HEK293 (cell line): ENCODE results near the gene KRTAP12-4.

Experiments used
- CTCF ChIA-PET: fragments of 350-600 bp; formaldehyde crosslinking; extraction: SDS; loops from one replicate; lab custom pipeline; 2021; ENCODE audit warnings: antibody characterized with exemption; lab: Yijun Ruan, JAX
- POLR2A ChIA-PET: fragments of 300-600 bp; formaldehyde crosslinking; extraction: SDS; loops from one replicate; lab custom pipeline; 2020; ENCODE audit warnings: antibody characterized with exemption, inconsistent platforms; lab: Yijun Ruan, JAX
- H3K27ac ChIP-seq: fragments of 200-500 bp; sonication (Bioruptor generic); 2 replicates; pipeline ENCODE4 v1.5.1; 2014; ENCODE audit warnings: low read depth, low read length, control low read depth, inconsistent platforms; ENCODE audit errors: extremely low read depth
- H3K36me3 ChIP-seq, 2 experiments: fragments of 200-500 bp in 1 of 2; sonication (Bioruptor generic) in 1 of 2; 1 replicate in 1 of 2; 2 replicates in 1 of 2; pipeline ENCODE4 v1.5.1; 2014 to 2017; ENCODE audit warnings: inconsistent platforms in 2 of 2, low read length in 2 of 2; ENCODE audit not compliant: control insufficient read depth in 2 of 2, insufficient read depth in 1 of 2
- H3K4me1 ChIP-seq: fragments of 200-500 bp; sonication (Bioruptor generic); 2 replicates; pipeline ENCODE4 v1.5.1; 2014; ENCODE audit warnings: mild to moderate bottlenecking, low read length, inconsistent platforms; ENCODE audit not compliant: control insufficient read depth, insufficient read depth
- H3K4me3 ChIP-seq: 2 replicates; pipeline ENCODE4 v1.5.1; 2011; ENCODE audit warnings: low read depth, mild to moderate bottlenecking, control low read depth, low read length, moderate library complexity
- H3K9me3 ChIP-seq: fragments of 200-500 bp; sonication (Bioruptor generic); 2 replicates; pipeline ENCODE4 v1.5.1; 2014; ENCODE audit warnings: low read depth, low read length, inconsistent platforms; ENCODE audit not compliant: control insufficient read depth, insufficient read depth
- HOXA7 ChIP-seq: sonication (generic); formaldehyde crosslinking; IDR thresholded peaks from 2 replicates; pipeline ENCODE4 v1.8.1; 2022; ENCODE audit warnings: missing genetic modification reagents, borderline replicate concordance
- SALL2 ChIP-seq: fragments of 450-650 bp; formaldehyde crosslinking; IDR thresholded peaks from 2 replicates; pipeline ENCODE4 v1.5.0; 2017; ENCODE audit warnings: missing biosample characterization, mild to moderate bottlenecking, missing genetic modification characterization, borderline replicate concordance
- SP2 ChIP-seq: fragments of 450-650 bp; formaldehyde crosslinking; IDR thresholded peaks from 2 replicates; pipeline ENCODE4 v1.5.1; 2016; ENCODE audit warnings: missing biosample characterization, missing genetic modification characterization
- YY2 ChIP-seq: fragments of 450-650 bp; formaldehyde crosslinking; IDR thresholded peaks from 2 replicates; pipeline ENCODE4 v1.5.1; 2016; ENCODE audit warnings: missing biosample characterization, missing genetic modification characterization
- ZFP37 ChIP-seq: fragments of 450-650 bp; formaldehyde crosslinking; IDR thresholded peaks from 2 replicates; pipeline ENCODE4 v1.5.1; 2016; ENCODE audit warnings: missing biosample characterization, missing genetic modification characterization
- ZNF155 ChIP-seq: fragments of 450-650 bp; formaldehyde crosslinking; IDR thresholded peaks from 2 replicates; pipeline ENCODE4 v1.5.1; 2016; ENCODE audit warnings: missing biosample characterization, missing genetic modification characterization
- ZNF211 ChIP-seq: fragments of 450-650 bp; formaldehyde crosslinking; IDR thresholded peaks from 2 replicates; pipeline ENCODE4 v1.5.1; 2016; ENCODE audit warnings: low read depth, missing biosample characterization, missing genetic modification characterization
- ZNF555 ChIP-seq: fragments of 450-650 bp; formaldehyde crosslinking; conservative IDR thresholded peaks from 2 replicates; pipeline ENCODE4 v1.5.1; 2017; ENCODE audit warnings: missing biosample characterization, mild to moderate bottlenecking, missing genetic modification characterization, inconsistent platforms
- ZNF610 ChIP-seq: fragments of 450-650 bp; formaldehyde crosslinking; IDR thresholded peaks from 2 replicates; pipeline ENCODE4 v1.5.1; 2016; ENCODE audit warnings: missing biosample characterization, missing genetic modification characterization, borderline replicate concordance
- ZNF658 ChIP-seq: fragments of 450-650 bp; formaldehyde crosslinking; IDR thresholded peaks from 2 replicates; pipeline ENCODE4; 2016; ENCODE audit warnings: missing biosample characterization, missing genetic modification characterization
- ZNF701 ChIP-seq: fragments of 450-650 bp; formaldehyde crosslinking; IDR thresholded peaks from 2 replicates; pipeline ENCODE4 v1.5.1; 2016; ENCODE audit warnings: missing biosample characterization, missing genetic modification characterization
- ZNF747 ChIP-seq: fragments of 450-650 bp; formaldehyde crosslinking; IDR thresholded peaks from 2 replicates; pipeline ENCODE4 v1.5.1; 2016; ENCODE audit warnings: missing biosample characterization, missing genetic modification characterization
- ZNF768 ChIP-seq: fragments of 450-650 bp; formaldehyde crosslinking; IDR thresholded peaks from 2 replicates; pipeline ENCODE4 v1.5.1; 2018; ENCODE audit warnings: missing biosample characterization, mild to moderate bottlenecking, missing genetic modification characterization
- ZNF777 ChIP-seq: fragments of 450-650 bp; formaldehyde crosslinking; IDR thresholded peaks from 2 replicates; pipeline ENCODE4 v1.5.1; 2017; ENCODE audit warnings: missing biosample characterization, missing genetic modification characterization, borderline replicate concordance
- ZNF830 ChIP-seq: fragments of 450-650 bp; IDR thresholded peaks from 2 replicates; pipeline ENCODE4 v1.5.0; 2018; ENCODE audit warnings: missing biosample characterization, missing genetic modification characterization, low read depth, mild to moderate bottlenecking, moderate library complexity
- TF ChIP-seq, protein P1 (sequence below): fragments of 450-650 bp; IDR thresholded peaks from 2 replicates; pipeline ENCODE4 v1.5.1; 2018; ENCODE audit warnings: missing biosample characterization, missing genetic modification characterization
- TF ChIP-seq, protein P2 (sequence below): fragments of 450-650 bp; formaldehyde crosslinking; IDR thresholded peaks from 2 replicates; pipeline ENCODE4 v1.5.1; 2016; ENCODE audit warnings: missing biosample characterization, missing genetic modification characterization
- TF ChIP-seq, protein P3 (sequence below): fragments of 450-650 bp; formaldehyde crosslinking; IDR thresholded peaks from 2 replicates; pipeline ENCODE4 v1.5.1; 2017; ENCODE audit warnings: missing biosample characterization, missing genetic modification characterization
- TF ChIP-seq, protein P4 (sequence below): fragments of 450-650 bp; formaldehyde crosslinking; IDR thresholded peaks from 2 replicates; pipeline ENCODE4 v1.5.1; 2016; ENCODE audit warnings: missing biosample characterization, missing genetic modification characterization
- TF ChIP-seq, protein P5 (sequence below): fragments of 450-650 bp; formaldehyde crosslinking; IDR thresholded peaks from 2 replicates; pipeline ENCODE4 v1.5.1; 2016; ENCODE audit warnings: missing biosample characterization, missing genetic modification characterization
- TF ChIP-seq, protein P6 (sequence below): sonication (generic); formaldehyde crosslinking; IDR thresholded peaks from 2 replicates; pipeline ENCODE4 v1.8.1; 2022; ENCODE audit warnings: mild to moderate bottlenecking, moderate library complexity, missing genetic modification reagents
- TF ChIP-seq, protein P7 (sequence below): IDR thresholded peaks from 2 replicates; pipeline ENCODE4 v1.6.1; 2011; ENCODE audit warnings: mild to moderate bottlenecking, low read depth, low read length, borderline replicate concordance

Gene KRTAP12-4

DNA sequence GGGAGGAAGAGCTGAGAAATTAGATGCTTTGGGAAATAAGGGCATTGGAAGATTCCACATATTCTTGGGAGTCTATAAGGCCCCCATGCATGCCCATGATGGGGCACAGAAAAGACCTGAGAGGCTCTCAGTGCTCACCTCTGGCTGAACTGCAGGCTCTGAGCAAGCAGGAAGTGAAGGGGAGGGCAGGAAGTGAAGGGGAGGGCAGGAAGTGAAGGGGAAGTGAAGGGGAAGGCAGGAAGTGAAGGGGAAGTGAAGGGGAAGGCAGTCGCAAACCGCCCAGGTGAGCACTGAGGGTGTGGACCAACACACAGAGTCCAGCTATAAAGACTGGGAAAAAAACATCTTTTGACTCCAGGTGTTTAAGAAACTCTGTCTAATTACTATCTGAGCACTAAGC, 24.0 kb downstream of the KRTAP12-4 start:
- no peaks in the 10 kb centered on the region for H3K4me1 ChIP-seq
- no peak overlapping the region for H3K27ac ChIP-seq
- ChIA-PET CTCF (no interaction called here), POLR2A (no interaction called here)
- TF ChIP-seq ZNF768 (tag by site-specific recombination): no peak
- TF ChIP-seq, protein P1, sequence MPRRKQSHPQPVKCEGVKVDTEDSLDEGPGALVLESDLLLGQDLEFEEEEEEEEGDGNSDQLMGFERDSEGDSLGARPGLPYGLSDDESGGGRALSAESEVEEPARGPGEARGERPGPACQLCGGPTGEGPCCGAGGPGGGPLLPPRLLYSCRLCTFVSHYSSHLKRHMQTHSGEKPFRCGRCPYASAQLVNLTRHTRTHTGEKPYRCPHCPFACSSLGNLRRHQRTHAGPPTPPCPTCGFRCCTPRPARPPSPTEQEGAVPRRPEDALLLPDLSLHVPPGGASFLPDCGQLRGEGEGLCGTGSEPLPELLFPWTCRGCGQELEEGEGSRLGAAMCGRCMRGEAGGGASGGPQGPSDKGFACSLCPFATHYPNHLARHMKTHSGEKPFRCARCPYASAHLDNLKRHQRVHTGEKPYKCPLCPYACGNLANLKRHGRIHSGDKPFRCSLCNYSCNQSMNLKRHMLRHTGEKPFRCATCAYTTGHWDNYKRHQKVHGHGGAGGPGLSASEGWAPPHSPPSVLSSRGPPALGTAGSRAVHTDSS (tag by site-specific recombination): no peak
- TF ChIP-seq, protein P2, sequence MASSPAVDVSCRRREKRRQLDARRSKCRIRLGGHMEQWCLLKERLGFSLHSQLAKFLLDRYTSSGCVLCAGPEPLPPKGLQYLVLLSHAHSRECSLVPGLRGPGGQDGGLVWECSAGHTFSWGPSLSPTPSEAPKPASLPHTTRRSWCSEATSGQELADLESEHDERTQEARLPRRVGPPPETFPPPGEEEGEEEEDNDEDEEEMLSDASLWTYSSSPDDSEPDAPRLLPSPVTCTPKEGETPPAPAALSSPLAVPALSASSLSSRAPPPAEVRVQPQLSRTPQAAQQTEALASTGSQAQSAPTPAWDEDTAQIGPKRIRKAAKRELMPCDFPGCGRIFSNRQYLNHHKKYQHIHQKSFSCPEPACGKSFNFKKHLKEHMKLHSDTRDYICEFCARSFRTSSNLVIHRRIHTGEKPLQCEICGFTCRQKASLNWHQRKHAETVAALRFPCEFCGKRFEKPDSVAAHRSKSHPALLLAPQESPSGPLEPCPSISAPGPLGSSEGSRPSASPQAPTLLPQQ (tag by site-specific recombination): no peak
- TF ChIP-seq, protein P3, sequence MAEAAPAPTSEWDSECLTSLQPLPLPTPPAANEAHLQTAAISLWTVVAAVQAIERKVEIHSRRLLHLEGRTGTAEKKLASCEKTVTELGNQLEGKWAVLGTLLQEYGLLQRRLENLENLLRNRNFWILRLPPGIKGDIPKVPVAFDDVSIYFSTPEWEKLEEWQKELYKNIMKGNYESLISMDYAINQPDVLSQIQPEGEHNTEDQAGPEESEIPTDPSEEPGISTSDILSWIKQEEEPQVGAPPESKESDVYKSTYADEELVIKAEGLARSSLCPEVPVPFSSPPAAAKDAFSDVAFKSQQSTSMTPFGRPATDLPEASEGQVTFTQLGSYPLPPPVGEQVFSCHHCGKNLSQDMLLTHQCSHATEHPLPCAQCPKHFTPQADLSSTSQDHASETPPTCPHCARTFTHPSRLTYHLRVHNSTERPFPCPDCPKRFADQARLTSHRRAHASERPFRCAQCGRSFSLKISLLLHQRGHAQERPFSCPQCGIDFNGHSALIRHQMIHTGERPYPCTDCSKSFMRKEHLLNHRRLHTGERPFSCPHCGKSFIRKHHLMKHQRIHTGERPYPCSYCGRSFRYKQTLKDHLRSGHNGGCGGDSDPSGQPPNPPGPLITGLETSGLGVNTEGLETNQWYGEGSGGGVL: no peak
- TF ChIP-seq, protein P4, sequence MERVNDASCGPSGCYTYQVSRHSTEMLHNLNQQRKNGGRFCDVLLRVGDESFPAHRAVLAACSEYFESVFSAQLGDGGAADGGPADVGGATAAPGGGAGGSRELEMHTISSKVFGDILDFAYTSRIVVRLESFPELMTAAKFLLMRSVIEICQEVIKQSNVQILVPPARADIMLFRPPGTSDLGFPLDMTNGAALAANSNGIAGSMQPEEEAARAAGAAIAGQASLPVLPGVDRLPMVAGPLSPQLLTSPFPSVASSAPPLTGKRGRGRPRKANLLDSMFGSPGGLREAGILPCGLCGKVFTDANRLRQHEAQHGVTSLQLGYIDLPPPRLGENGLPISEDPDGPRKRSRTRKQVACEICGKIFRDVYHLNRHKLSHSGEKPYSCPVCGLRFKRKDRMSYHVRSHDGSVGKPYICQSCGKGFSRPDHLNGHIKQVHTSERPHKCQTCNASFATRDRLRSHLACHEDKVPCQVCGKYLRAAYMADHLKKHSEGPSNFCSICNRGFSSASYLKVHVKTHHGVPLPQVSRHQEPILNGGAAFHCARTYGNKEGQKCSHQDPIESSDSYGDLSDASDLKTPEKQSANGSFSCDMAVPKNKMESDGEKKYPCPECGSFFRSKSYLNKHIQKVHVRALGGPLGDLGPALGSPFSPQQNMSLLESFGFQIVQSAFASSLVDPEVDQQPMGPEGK: no peak
- no peak for TF ChIP-seq HOXA7 (CRISPR knock-in tag)
- no peak for TF ChIP-seq ZNF658
- no peak for TF ChIP-seq ZNF830 (tag by site-specific recombination)
- no peak for TF ChIP-seq ZNF747 (tag by site-specific recombination)
- H3K4me3 ChIP-seq: no peak overlapping the region
- no peaks in the 10 kb centered on the region for H3K36me3 ChIP-seq
- H3K9me3 ChIP-seq: no peaks in the 10 kb centered on the region

DNA sequence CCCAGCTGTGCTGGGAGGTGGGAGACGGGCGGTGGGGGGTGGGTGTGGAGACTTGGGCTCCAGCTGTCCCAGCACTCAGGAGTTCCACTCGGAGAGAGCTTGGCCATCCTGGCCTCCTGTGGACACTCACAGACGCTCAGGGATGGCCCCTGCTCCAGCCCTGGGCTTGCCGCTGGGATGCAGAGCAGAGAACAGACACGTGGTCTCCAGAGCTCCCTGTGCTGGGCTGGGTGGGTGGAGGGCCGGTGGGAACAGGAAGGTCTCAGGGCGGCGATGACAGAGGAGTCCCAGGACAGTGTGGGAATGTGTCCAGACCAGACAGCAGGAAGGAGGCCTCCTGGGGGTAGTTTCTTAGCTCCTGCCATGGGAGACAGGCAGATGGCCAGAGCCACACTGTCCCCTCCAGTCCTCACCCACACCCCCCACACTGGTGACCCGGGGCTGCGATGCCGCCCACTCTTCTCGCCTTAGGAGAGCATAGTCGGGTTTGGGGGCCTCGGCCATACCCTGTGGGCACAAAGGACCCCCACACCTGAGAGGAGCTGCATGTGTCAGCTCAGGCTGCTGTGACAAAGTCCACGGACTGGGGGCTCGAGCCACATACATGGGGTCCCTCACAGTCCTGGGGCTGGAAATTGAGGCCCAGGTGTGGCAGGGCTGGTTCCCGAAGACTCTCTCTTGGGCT, 25.6 kb downstream of the KRTAP12-4 start:
- Histone ChIP-seq H3K27ac (no peak overlapping the region), H3K4me3 (no peak overlapping the region)
- CTCF ChIA-PET: no interaction called here
- TF ChIP-seq SALL2 (tag by site-specific recombination) (no peak), ZNF777 (no peak), ZNF701 (no peak), ZNF555 (tag by site-specific recombination) (no peak), ZNF610 (tag by site-specific recombination) (no peak), ZFP37 (tag by site-specific recombination) (no peak), ZNF211 (tag by site-specific recombination) (no peak), ZNF155 (tag by site-specific recombination) (no peak), SP2 (no peak), YY2 (tag by site-specific recombination) (no peak)
- TF ChIP-seq, protein P5, sequence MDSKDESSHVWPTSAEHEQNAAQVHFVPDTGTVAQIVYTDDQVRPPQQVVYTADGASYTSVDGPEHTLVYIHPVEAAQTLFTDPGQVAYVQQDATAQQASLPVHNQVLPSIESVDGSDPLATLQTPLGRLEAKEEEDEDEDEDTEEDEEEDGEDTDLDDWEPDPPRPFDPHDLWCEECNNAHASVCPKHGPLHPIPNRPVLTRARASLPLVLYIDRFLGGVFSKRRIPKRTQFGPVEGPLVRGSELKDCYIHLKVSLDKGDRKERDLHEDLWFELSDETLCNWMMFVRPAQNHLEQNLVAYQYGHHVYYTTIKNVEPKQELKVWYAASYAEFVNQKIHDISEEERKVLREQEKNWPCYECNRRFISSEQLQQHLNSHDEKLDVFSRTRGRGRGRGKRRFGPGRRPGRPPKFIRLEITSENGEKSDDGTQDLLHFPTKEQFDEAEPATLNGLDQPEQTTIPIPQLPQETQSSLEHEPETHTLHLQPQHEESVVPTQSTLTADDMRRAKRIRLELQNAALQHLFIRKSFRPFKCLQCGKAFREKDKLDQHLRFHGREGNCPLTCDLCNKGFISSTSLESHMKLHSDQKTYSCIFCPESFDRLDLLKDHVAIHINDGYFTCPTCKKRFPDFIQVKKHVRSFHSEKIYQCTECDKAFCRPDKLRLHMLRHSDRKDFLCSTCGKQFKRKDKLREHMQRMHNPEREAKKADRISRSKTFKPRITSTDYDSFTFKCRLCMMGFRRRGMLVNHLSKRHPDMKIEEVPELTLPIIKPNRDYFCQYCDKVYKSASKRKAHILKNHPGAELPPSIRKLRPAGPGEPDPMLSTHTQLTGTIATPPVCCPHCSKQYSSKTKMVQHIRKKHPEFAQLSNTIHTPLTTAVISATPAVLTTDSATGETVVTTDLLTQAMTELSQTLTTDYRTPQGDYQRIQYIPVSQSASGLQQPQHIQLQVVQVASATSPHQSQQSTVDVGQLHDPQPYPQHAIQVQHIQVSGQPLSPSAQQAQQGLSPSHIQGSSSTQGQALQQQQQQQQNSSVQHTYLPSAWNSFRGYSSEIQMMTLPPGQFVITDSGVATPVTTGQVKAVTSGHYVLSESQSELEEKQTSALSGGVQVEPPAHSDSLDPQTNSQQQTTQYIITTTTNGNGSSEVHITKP (tag by site-specific recombination): no peak
- TF ChIP-seq, protein P6, sequence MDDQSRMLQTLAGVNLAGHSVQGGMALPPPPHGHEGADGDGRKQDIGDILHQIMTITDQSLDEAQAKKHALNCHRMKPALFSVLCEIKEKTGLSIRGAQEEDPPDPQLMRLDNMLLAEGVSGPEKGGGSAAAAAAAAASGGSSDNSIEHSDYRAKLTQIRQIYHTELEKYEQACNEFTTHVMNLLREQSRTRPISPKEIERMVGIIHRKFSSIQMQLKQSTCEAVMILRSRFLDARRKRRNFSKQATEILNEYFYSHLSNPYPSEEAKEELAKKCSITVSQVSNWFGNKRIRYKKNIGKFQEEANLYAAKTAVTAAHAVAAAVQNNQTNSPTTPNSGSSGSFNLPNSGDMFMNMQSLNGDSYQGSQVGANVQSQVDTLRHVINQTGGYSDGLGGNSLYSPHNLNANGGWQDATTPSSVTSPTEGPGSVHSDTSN (CRISPR knock-in tag): no peak
- TF ChIP-seq, protein P7, sequence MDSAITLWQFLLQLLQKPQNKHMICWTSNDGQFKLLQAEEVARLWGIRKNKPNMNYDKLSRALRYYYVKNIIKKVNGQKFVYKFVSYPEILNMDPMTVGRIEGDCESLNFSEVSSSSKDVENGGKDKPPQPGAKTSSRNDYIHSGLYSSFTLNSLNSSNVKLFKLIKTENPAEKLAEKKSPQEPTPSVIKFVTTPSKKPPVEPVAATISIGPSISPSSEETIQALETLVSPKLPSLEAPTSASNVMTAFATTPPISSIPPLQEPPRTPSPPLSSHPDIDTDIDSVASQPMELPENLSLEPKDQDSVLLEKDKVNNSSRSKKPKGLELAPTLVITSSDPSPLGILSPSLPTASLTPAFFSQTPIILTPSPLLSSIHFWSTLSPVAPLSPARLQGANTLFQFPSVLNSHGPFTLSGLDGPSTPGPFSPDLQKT: no peak
- TF ChIP-seq, all 188 proteins: peak for 0
- Histone ChIP-seq H3K4me1 (no peaks in the 10 kb centered on the region), H3K36me3 (no peaks in the 10 kb centered on the region), H3K9me3 (no peaks in the 10 kb centered on the region)
- POLR2A ChIA-PET: no interaction called here
